Heart left ventricle (tissue), 13 donors: ENCODE results near the gene LRRC18.

Source experiments
- POLR2A ChIP-seq, 2 donors: fragments of 450-650 bp; IDR thresholded peaks; one replicate each; pipeline ENCODE4 v1.6.1; 2017; ENCODE audit warnings: antibody characterized with exemption in 2 of 2, mild to moderate bottlenecking in 2 of 2, moderate library complexity in 2 of 2
- TF ChIP-seq, protein P1 (sequence below), 12 donors: fragments of 200-600 bp; sonication (generic) in 4 of 12; IDR thresholded peaks; one replicate each; pipeline versions ENCODE4 v1.5.0 to v1.8.0; 2018 to 2022; ENCODE audit warnings: antibody characterized with exemption in 12 of 12, mild to moderate bottlenecking in 5 of 12
- donor health status: ischemic (EF 13 %, LVEDD 7.1; RV severe dilation, severe dysfunction).
- donor health status: DM: no; HTN: yes; CAD: no.
- donor health status: DM: no; HTN: no; CAD: no.
- donor health status: ischemic (EF 25% LVEDD 6.9; RV normal size, moderate dysfunction).
- donor health status: ischemic (EF 25% LVEDD 5.7; RV mildly dilated, moderate dysfunction).
- donor health status: ischemic (EF 35%, LVEDD 5.7; RV mildly dilated, moderate dysfunction).
- donor health status: nonischemic (EF 11% LVEDD 7.7; RV severe dilation, severe dysfunction).
- donor health status: DM: yes; HTN: yes; CAD: no.
- donor health status: PGD.
- donor health status: ischemic (EF 29% LVEDD 5.4; RV normal size, mild dysfunction).
- donor health status: nonischemic (EF 23%, LVEDD 6.1; RV moderate dilation, normal function).

DNA sequence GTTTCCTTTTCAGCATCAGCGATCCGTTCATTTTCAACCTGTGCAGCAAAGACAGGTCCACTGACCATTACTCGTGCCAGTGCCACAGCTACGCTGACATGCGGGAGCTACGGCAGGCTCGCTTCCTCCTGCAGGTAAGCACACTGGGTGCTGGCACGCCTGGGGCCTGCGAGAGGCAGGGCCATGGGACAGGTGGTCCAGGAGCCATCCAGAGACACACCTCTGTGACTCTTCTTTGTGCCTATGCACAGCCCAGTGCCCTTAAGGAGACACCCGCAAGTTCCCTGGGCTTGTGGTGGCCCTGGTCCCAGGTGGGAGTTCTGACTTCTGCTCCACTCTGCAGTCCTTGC lies 42.2 kb downstream of the LRRC18 start:
- TF ChIP-seq, protein P1, sequence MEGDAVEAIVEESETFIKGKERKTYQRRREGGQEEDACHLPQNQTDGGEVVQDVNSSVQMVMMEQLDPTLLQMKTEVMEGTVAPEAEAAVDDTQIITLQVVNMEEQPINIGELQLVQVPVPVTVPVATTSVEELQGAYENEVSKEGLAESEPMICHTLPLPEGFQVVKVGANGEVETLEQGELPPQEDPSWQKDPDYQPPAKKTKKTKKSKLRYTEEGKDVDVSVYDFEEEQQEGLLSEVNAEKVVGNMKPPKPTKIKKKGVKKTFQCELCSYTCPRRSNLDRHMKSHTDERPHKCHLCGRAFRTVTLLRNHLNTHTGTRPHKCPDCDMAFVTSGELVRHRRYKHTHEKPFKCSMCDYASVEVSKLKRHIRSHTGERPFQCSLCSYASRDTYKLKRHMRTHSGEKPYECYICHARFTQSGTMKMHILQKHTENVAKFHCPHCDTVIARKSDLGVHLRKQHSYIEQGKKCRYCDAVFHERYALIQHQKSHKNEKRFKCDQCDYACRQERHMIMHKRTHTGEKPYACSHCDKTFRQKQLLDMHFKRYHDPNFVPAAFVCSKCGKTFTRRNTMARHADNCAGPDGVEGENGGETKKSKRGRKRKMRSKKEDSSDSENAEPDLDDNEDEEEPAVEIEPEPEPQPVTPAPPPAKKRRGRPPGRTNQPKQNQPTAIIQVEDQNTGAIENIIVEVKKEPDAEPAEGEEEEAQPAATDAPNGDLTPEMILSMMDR (IDR thresholded peaks at IDR 0.05) = no peak
- no peak for TF ChIP-seq POLR2A (IDR thresholded peaks at IDR 0.05)
